ENCODE data around the gene GBP6.

DNA sequence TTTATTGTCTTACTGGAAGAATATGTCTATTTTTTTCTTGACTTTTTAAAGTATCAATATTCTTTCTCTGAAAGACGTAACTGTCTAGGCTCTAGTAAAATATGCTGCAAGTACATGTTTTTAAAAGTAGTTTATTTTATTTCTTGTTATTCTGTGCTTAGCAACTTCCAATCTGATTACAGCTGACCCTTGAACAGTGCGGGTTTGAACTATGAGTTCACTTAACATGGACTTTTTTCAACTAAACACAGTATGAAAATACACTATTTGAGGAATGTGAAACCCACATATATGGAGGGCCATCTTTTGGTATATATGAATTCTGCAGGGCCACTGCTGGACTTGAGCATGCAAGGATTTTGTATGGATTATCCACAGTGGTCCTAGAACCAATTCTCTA lies 26.8 kb downstream of the GBP6 start:
- TF ChIP-seq, protein P1, sequence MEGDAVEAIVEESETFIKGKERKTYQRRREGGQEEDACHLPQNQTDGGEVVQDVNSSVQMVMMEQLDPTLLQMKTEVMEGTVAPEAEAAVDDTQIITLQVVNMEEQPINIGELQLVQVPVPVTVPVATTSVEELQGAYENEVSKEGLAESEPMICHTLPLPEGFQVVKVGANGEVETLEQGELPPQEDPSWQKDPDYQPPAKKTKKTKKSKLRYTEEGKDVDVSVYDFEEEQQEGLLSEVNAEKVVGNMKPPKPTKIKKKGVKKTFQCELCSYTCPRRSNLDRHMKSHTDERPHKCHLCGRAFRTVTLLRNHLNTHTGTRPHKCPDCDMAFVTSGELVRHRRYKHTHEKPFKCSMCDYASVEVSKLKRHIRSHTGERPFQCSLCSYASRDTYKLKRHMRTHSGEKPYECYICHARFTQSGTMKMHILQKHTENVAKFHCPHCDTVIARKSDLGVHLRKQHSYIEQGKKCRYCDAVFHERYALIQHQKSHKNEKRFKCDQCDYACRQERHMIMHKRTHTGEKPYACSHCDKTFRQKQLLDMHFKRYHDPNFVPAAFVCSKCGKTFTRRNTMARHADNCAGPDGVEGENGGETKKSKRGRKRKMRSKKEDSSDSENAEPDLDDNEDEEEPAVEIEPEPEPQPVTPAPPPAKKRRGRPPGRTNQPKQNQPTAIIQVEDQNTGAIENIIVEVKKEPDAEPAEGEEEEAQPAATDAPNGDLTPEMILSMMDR (IDR thresholded peaks at IDR 0.05), result no peak
- TF ChIP-seq, protein P2, sequence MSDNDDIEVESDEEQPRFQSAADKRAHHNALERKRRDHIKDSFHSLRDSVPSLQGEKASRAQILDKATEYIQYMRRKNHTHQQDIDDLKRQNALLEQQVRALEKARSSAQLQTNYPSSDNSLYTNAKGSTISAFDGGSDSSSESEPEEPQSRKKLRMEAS (CRISPR knock-in tag; IDR thresholded peaks at IDR 0.05), result no peak
- TF ChIP-seq, protein P3, sequence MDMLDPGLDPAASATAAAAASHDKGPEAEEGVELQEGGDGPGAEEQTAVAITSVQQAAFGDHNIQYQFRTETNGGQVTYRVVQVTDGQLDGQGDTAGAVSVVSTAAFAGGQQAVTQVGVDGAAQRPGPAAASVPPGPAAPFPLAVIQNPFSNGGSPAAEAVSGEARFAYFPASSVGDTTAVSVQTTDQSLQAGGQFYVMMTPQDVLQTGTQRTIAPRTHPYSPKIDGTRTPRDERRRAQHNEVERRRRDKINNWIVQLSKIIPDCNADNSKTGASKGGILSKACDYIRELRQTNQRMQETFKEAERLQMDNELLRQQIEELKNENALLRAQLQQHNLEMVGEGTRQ (CRISPR knock-in tag; IDR thresholded peaks at IDR 0.05), result no peak
- TF ChIP-seq, protein P4, sequence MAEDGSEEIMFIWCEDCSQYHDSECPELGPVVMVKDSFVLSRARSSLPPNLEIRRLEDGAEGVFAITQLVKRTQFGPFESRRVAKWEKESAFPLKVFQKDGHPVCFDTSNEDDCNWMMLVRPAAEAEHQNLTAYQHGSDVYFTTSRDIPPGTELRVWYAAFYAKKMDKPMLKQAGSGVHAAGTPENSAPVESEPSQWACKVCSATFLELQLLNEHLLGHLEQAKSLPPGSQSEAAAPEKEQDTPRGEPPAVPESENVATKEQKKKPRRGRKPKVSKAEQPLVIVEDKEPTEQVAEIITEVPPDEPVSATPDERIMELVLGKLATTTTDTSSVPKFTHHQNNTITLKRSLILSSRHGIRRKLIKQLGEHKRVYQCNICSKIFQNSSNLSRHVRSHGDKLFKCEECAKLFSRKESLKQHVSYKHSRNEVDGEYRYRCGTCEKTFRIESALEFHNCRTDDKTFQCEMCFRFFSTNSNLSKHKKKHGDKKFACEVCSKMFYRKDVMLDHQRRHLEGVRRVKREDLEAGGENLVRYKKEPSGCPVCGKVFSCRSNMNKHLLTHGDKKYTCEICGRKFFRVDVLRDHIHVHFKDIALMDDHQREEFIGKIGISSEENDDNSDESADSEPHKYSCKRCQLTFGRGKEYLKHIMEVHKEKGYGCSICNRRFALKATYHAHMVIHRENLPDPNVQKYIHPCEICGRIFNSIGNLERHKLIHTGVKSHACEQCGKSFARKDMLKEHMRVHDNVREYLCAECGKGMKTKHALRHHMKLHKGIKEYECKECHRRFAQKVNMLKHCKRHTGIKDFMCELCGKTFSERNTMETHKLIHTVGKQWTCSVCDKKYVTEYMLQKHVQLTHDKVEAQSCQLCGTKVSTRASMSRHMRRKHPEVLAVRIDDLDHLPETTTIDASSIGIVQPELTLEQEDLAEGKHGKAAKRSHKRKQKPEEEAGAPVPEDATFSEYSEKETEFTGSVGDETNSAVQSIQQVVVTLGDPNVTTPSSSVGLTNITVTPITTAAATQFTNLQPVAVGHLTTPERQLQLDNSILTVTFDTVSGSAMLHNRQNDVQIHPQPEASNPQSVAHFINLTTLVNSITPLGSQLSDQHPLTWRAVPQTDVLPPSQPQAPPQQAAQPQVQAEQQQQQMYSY (CRISPR knock-in tag; IDR thresholded peaks at IDR 0.05), result no peak
